ENCODE measurements around the gene FAM234A.
A peak's percentile ranks its signal among the peaks of the same experiment; 100 is the strongest.
"Not testable (repeated sequence)": the region's sequence is repeated elsewhere in the genome, so short reads cannot be mapped to it uniquely, and the experiment has no call there.

Gene FAM234A

GRCh38 chr16:230949-231348 lies 3.7 kb upstream of the FAM234A start:
- no peak for DNase-seq

GRCh38 chr16:239948-240277 lies 5.3 kb downstream of the FAM234A start:
- DNase-seq = peak in 12 of 51 donors; percentile 2 to 55 (median 14)

- DNase-seq = no peak
These were observed 5.9 kb downstream of the FAM234A start for GRCh38 chr16:240559-240958.

GRCh38 chr16:242281-242680 lies 7.7 kb downstream of the FAM234A start:
- DNase-seq = no peak

GRCh38 chr16:243348-243747 lies 8.7 kb downstream of the FAM234A start:
- DNase-seq = no peak

GRCh38 chr16:245105-245504 lies 10.5 kb downstream of the FAM234A start:
- DNase-seq = no peak

- no peak for DNase-seq
These were observed 12.4 kb downstream of the FAM234A start for GRCh38 chr16:247027-247426.

GRCh38 chr16:249431-249830 lies 14.8 kb downstream of the FAM234A start:
- no peak for DNase-seq

GRCh38 chr16:252366-253337 lies 18.0 kb downstream of the FAM234A start:
- DNase-seq = no peak

- no peak for DNase-seq
These were observed 19.2 kb downstream of the FAM234A start for GRCh38 chr16:253833-254232.

GRCh38 chr16:254461-254860 lies 19.8 kb downstream of the FAM234A start:
- no peak for DNase-seq

- no peak for DNase-seq
These were observed 20.6 kb downstream of the FAM234A start for GRCh38 chr16:255183-255582.

- DNase-seq = not testable (repeated sequence)
These were observed 23.5 kb downstream of the FAM234A start for GRCh38 chr16:258091-258490.

GRCh38 chr16:259226-259625 lies 24.6 kb downstream of the FAM234A start:
- DNase-seq = no peak

- DNase-seq = no peak
These were observed 25.2 kb downstream of the FAM234A start for GRCh38 chr16:259814-260253.

- DNase-seq = no peak
These were observed 25.7 kb downstream of the FAM234A start for GRCh38 chr16:260326-260725.

GRCh38 chr16:261031-261691 lies 26.5 kb downstream of the FAM234A start:
- peak in 1 of 51 donors; percentile 38 for DNase-seq

GRCh38 chr16:262121-262745 lies 27.6 kb downstream of the FAM234A start:
- DNase-seq = no peak

GRCh38 chr16:263182-263774 lies 28.7 kb downstream of the FAM234A start:
- DNase-seq = no peak

GRCh38 chr16:263944-264343 lies 29.3 kb downstream of the FAM234A start:
- DNase-seq = no peak

GRCh38 chr16:264440-264951 lies 29.9 kb downstream of the FAM234A start:
- no peak for DNase-seq

All from hypothalamus (tissue), 51 donors.